Kidney glomerular epithelial cell (primary cell): ENCODE data around the gene THBD.

Experiments
- DNase-seq: peaks from one replicate; lab custom pipeline; 2025; lab: John Stamatoyannopoulos, UW

Gene THBD

DNA sequence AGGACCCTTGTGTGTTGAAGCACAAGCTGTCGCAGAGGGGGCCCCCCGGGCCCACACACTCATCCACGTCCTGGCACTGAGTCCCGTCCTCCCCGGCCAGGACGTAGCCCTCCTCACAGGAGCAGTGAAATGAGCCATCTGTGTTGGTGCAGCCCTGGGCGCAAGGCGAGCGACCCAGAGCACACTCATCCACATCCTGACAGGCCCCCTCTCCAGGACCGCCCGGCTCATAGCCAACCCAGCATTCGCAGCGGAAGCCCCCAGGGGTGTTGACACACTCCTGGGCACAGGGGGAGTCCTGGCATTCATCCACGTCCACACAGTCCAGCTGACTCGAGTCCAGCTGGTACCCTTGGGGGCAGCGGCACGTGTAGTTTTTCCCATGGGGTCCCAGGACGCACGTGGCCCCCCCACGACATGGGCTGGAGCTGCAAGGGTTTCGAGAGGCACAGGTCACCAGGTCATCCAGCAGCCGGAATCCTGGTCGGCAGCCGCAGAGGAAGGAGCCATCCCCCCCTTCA is 35.4 kb upstream of the THBD start:
- DNase-seq: no peak

DNA sequence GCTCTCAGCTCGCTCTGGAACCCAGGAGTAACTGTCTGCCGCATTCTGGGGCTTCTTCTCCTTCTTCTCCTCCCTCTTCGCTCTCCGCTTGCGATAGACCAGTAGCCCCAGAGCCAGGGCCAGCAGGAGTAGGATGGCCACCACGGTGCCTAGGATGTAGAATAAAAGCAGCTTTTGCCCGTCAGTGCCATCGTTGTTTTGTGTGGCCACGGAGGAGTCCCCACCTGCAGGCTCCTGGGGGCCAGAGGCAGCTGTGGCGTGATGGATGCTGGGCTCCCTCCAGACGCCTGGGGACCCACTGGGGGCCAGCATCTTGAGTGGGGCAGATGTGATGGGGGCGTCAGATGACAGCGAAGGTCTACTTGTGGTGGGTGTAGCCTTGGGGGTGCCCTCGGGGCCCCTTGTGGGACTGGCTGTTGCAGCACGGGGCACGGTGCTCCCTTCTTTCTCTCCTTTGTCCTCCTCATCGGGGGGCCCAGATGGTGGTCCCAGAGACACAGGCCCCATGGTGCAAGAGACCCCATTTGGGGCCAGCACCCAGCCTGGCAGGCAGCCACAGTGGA is 34.9 kb upstream of the THBD start:
- DNase-seq: no peak

DNA sequence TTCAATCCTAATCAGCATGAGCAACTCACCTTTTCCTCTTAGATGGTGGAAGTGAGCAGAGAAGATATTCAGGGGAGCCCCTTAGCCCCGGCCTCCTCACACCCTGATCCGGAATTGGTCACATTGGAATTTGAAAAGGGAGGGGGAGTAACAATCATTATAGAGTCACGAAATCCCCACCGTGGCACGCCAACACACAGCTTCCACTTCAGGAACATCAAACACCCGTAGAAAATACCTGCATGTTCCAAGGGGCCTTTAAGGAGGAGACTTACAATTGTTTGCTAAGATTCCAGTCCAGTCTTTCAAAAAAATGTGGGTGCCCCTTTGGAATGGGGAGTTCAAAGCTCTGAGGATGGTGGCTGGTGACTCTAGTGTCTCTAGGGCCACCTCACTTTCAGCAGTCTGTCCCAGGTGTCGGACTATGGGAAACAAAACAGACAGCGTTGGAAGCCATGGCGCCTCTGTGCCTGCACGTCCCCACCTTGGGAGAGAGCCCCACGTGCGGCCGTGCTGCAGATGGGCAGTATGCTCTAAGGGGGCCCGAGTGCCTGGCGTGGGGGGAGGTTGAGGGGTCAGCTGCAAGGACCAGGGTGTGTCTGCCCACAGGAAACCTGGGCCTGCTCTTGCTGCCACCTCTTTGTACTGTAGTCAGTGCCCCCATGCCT is 34.2 kb upstream of the THBD start:
- no peak for DNase-seq

DNA sequence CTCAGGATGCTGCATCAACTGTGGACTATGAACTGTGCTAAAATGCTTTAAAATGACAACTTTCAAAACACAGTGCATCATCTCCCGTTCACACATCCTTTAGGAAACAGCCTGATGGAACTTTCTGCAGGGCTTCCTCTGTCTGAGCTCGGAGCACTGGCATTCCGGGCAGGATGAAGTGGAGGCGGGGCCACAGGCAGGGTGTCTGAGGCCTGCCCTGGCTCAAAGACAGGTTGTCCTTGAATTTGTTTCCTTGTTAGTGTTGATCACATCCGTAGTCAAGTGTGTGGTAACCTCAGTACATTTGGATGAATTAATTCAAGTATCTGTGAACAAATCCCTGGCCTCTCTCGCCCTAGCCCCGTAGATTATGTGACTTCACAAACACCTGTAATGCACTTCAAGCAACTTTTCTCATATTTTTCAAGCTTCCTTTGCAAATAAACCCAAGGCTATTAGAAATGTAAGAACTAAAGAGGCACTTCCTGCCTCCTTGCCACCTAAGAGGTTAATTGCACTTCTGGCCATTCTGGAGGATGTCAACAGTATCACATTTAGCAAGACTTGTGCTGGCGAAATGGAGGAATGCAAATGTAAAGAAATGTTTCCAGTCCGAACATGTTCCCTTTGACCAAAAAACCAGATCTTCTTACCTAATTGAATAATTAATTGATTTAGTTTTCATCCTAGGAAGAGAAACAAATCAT is 33.5 kb upstream of the THBD start:
- DNase-seq: no peak

DNA sequence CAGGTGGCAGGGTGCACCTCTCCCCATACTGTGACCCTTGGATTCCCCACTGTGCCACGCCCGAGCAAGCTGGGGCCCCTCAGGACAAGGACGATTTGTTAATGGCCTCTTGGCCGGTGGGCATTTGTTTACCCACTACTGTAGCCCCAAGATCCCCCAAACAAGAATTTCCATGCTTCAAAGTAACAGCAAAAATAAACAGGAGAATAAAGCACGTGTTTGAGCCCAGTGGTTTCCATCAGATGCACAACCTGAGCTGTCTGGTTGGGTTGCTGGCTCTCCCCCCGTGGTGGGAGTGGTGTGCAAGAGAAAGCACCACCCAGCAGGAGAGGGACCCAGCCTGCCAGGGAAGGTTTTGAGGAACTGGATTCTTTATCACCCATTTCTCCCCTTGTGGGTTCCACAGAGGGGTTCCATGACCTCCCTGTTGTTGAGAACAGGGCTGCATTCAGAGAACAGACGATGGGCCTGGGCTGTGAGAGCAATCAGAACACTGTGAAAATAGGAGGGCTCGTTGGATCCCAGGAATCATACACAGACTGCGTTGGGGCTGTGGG is 31.9 kb upstream of the THBD start:
- no peak for DNase-seq

DNA sequence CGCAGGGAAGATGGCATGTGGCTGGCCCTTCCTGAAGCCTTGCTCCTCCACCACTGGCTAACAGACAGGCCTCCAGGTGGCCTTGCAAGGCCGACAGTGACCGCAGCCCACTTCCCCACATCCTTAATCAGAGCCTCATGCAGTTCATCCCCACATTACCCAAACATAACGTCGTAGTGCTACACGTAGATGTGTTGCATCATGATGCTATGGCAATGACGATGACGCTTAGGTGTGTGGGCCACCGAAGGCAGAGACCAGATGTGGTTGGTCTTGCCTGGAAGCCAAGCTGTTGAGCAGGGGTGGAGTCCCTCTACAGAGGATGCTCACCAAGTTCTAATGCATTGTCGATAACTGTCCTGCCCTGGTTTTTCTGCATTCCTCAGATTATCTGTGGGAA is 31.0 kb upstream of the THBD start:
- no peak for DNase-seq

DNA sequence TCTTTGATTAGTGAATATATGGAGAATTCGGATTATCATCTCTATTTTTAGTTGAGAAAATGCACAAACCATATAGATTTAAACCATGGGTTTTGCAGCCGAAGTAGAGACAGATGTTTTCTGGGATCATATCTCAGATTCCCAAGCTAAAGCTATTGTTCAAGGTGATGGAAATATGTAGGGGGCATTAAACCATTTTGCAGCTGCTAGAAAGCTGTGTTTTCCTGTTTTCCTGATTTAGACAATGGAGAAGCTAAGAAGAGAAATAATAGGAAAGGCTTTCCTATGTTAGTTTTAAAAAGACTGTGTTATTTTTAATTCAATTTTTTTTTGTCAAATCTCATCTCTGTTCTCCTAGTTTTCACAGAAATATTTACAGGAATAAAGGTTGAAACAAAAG is 30.5 kb upstream of the THBD start:
- no peak for DNase-seq

DNA sequence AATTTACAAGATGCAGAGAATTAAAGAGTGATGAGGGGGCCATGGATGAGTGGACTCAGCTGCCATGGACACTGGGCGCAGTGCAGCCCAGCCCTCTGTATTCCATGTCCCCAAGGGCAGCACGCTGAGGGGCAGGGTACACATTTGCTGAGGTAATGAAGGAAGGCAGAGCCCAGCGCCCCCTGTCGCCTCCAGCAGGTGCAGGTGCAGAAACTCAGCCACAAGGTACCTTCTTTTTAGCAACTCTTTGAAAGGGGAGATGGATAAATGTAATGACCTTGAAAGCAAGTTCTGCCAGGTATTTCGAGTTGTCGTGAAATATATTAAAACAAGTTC is 29.5 kb upstream of the THBD start:
- DNase-seq: no peak

DNA sequence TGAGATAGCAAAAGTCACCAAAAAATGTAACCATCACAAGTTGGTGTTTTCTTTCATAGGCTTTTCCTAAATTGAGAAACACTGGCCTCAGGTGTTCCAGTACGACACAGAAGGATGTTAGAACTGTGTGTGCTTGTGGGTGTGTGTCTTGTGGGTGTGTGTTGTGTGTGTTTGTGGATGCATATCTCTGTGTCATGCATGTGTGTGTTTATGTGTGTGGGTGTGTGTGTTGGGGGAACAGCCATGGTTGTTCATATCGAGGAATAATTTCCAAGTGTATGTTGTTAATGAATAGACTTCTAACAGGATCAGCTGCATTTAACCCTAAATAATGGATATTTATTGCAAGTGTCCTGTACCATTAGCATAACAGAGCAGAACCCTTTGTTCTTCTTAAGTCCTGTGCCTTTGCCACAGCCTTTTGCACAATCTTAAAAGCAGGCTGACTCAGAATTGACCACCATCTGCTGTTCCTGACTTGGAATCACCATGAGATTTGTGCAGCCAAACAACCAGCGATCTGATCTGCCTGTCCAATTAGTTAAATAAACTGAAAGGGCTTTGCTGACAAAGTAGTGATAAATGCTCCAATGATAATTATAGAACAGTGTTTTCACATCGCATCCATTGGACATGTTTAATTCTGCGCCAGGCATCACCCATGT is 29.0 kb upstream of the THBD start:
- DNase-seq: no peak

DNA sequence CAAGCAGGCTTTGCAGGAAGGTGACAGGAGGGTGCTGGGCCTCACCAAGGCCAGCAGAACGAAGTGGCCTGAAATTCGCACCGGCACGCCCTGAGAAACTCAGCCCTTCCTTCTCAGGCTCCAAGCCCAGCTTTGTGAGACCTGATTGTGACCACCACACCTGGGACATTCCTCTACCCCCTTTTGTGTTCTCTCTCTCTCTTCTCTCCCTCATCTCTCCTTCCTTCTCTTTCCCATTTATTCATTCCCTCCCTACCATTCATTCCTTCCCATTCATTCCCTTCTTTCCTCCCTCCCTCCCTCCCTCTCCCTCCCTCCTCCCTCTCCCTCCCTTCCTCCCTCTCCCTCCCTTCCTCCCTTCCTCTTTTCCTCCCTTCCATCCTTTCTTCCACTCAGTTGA is 27.8 kb upstream of the THBD start:
- DNase-seq: no peak

DNA sequence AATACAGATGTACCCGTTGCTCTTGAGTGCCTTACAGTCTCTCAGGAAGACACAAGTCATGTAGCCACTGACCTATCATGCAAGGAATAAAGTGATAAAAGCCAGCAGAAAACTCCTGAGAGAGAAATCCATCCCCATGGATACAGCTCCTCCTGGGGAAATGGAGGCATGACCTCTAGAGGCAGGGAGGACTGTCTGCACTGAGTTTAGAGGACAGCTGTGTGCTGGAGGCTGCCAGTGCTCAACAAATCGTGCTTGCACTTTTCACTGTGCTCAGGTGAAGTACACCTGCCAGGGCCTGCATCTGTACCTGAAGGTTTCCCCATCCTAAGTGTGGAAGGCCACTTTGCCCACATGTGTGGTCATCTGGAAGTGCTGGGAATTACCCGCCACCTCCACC is 24.6 kb upstream of the THBD start:
- DNase-seq: no peak

DNA sequence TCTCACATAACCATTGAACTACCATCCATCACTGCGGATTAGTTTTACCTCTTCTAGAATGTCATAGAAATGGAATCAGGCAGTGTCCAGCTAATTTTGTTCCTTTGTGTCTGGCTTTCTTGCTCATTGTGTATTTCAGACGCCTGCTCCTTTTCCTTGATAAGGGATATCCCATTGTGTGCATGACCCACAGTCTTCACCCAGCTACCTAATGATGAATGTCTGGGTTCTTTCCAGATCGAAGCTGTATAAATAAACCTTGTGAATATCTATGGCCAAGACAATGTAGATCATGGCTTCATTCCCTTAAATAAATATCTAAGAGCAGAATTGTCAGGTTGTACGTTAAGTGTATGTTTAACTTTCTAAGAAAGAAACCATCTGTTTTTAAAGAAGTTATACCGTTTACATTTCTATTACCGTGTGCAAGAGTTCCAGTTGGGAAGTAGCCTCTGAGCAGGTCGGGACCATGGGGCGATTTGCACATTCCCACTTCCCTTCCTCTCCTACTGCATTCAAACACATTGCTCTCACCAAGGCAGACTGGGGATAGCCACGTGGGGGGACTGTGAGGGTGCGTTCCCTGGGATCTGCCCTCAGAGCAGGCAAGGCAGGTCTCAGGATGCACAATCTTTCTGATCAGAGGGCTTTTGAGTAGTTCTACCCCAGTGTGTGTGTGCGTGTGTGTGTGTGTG is 23.6 kb upstream of the THBD start:
- DNase-seq: no peak

DNA sequence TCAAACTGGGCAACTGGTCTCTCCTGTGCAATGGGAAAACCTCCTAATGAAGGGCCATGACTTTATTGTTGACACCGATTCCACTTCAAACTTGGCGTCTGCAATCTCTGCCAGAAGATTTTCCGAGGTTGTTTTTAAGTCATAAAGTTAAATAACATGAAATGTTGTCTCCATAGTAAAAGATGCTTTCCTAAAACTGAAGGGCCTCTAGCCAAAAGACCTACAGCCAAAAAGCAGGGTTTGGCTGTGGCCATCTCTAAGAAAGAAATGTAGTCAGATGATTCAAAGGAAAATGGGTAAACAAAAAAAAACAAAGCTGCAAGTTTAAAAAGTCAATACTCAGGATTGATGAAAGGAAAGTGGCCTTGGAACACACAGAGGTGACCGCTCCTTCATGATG is 22.5 kb upstream of the THBD start:
- DNase-seq: no peak

DNA sequence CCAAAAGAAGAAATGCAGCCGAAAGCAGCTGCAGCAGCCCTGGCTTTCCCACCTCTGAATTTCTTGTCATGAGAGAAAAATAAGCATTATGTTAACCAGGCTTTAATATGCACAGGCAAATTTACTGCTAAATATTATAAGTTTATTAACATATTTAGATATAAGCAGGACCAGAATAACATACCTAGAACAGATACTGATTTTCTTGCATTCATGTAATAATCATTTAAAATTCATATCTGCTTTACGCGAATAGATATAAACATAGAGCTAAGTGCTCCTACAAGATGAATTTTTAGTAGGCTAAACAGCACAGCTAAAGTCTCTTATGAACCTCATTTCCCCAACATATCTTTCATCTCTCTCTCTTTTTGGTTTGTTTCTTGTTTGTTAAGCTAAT is 21.9 kb upstream of the THBD start:
- DNase-seq: no peak

DNA sequence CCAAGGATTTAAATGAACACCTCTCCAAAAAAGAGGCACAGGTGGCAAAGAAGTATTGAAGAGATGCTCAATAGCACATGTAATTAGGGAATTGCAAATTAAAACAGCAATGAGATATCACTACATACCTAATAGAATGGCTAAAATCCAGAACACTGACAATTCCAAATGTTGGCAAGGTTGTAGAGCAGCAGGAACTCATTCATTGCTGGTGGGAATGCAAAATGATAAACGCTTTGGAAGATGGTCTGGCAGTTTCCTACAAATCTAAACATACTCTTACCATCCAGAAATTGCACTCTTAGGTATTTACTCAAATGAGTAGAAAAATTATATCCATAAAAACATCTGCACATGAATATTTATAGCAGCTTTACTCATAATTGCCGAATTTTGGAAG is 19.6 kb upstream of the THBD start:
- DNase-seq: no peak

DNA sequence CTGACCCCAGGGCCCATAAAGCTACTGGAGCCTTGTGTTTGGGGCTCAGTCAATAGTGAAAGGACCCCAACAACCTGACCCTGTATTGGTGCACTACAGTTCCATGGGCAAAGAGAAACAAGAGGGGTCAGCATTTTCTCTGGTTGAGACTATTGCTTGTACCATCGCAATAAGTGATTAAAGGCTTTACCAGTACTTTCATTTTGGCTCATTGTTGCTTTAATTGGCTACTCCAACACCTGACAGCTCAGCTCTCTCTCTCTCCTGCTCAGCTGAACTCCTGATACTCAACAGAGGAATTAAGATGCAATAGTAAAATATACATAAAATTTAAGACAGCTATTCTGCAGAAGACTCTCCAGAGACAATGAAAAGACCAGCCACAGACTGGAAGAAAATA is 18.8 kb upstream of the THBD start:
- no peak for DNase-seq

DNA sequence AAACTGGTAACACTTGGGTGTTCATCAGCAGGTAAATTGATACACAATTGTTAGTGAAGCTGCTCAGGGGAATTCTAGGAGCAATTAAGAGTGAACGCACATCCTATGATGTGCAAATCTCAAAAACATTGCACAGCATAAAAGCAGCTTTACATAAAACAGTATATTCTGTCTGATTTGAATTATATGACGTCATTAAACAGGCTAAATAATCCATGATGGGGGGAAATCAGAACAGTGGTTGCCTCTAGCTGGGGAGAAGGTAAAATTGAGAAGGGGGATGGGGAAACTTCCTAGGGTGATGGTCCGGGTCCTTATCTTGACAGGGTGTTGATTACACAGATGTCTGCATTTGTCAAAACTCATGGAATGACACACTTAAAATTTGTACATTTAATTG is 17.3 kb upstream of the THBD start:
- DNase-seq: no peak

DNA sequence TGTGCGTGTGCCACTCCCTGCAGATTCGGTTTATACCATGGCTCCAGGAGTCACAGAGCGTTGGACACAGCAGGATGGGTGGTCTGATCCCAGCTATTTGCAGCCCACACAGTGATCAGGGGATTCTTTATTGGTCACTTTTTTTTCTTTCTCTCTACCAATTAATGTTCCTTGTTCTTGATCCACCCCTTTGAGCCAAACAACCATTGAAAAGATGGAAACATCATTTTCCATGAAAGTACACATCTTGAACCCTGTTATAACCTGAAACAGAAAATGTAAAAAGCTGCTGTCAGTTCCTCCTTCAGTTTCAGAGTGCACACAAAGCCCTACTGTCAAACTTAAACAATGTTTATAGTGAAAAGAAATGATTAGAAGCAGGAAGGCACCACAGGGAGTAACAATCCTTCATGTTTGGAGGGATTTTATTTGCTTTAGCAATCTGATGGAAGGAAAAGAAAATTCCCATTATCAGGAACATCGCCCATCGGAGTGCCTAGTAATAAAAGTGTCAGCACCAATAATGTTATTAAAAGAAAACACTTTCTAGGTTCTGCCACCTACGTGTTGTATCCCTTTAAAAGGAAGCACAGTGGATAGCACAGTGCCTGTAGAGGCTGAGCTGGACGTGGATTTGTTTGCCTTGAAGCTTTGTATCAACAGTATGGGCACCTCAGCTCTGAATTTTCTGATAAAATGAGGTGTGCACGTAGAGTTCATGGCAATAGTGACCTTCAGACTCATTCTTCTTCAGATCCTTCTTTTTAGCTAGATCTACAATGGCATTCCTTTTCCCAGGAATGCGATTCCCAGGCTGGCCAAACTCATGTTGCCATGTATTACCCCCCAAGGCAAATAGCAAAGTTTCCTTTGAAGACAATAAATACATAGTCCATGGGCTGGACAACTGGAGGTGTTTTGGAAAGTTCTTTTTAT is 16.1 kb upstream of the THBD start:
- DNase-seq: no peak

DNA sequence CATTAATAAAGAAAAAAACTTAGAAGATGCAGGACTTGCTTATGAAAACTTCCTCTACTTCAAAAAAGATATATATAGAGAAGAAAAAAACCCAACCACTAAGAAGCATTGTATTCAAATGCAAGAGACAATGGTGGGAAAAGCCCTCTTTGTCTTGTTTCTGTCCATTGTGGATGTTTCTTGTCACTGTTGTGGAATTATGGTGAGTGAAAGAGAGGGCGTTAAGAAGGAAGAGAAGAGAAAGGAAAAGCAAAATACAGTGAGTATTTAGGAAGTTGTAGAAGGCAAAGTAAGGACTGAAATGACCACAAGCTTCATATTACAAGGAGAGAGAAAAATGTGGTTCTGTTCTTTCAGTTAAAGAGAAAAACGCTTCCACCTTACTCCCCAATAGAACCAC is 14.1 kb upstream of the THBD start:
- no peak for DNase-seq

DNA sequence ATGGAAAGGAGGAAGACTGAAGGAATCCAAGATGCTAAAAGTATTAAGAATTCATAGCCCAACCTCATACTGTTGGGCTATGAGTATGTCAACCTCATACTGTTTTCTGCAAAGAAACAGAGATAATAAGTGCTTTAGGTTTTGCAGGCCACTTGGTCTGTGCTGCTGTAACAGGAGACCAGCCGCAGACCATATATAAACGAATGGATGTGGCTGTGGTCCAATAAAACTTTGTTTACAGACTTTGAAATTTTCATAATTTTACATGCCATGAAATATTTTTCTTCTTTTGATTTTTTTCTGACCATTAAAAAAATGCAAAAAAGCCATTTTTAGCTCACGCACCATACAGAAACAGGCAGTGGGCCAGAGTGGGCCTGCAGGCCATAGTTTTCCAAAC is 13.7 kb upstream of the THBD start:
- DNase-seq: no peak

DNA sequence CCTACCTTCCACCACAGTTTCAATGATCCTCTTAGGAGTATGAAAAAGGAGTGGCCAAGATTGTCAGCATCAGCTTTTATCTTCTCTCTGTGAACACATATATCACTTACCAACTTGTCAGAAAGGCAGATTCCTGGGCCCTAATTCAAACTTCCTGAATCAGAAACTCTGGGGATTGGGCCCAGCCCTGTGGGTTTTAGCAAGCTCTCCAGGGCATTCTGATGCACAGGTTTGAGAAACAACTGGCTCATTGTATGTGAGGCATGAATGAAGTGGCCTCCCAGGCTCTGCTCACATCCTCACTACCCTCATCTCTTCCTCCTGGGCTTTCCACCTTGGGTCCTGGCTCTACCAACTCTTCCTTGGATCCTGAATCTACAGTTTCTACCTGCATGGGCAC is 13.2 kb upstream of the THBD start:
- no peak for DNase-seq
